ENCODE data around the gene TEC.

The TEC gene

GRCh38 chr4:48255072-48255958 lies 14.3 kb downstream of the TEC start:
- no peak overlapping the region for H3K27ac ChIP-seq
- TF ChIP-seq CTCF (conservative IDR thresholded peaks at IDR 0.05) (no peak), ZFX (IDR thresholded peaks at IDR 0.05) (no peak)

- TF ChIP-seq ZFX (IDR thresholded peaks at IDR 0.05) (no peak), CTCF (conservative IDR thresholded peaks at IDR 0.05) (no peak)
- H3K27ac ChIP-seq = no peak overlapping the region
These were observed 15.1 kb downstream of the TEC start for GRCh38 chr4:48254381-48255071.

GRCh38 chr4:48252313-48252712 lies 17.3 kb downstream of the TEC start:
- H3K27ac ChIP-seq = no peak overlapping the region
- TF ChIP-seq ZFX (IDR thresholded peaks at IDR 0.05) (no peak), CTCF (conservative IDR thresholded peaks at IDR 0.05) (no peak)

- TF ChIP-seq CTCF (conservative IDR thresholded peaks at IDR 0.05) (no peak), ZFX (IDR thresholded peaks at IDR 0.05) (no peak)
- no peak overlapping the region for H3K27ac ChIP-seq
These were observed 18.7 kb downstream of the TEC start for GRCh38 chr4:48250980-48251379.

- TF ChIP-seq ZFX (IDR thresholded peaks at IDR 0.05) (no peak), CTCF (conservative IDR thresholded peaks at IDR 0.05) (no peak)
- no peak overlapping the region for H3K27ac ChIP-seq
These were observed 19.3 kb downstream of the TEC start for GRCh38 chr4:48250343-48250742.

GRCh38 chr4:48249378-48249777 lies 20.3 kb downstream of the TEC start:
- TF ChIP-seq CTCF (conservative IDR thresholded peaks at IDR 0.05) = no peak
- no peak for TF ChIP-seq ZFX (IDR thresholded peaks at IDR 0.05)
- no peak overlapping the region for H3K27ac ChIP-seq

GRCh38 chr4:48248559-48248953 lies 21.1 kb downstream of the TEC start:
- no peak overlapping the region for H3K27ac ChIP-seq
- TF ChIP-seq ZFX (IDR thresholded peaks at IDR 0.05) = no peak
- no peak for TF ChIP-seq CTCF (conservative IDR thresholded peaks at IDR 0.05)

All from C4-2B (cell line).